ENCODE measurements around the gene PFDN2. TPM values are rescaled to one million over a fixed set of nuclear protein-coding genes. Genes with fewer than 3 reads are reported as not detected.

The PFDN2 gene
- total and polyA plus RNA-seq, 2 experiments from 2014 or later, result 45.6 to 352 TPM

GRCh38 chr1:161092621-161093028, 25.2 kb downstream of the PFDN2 start:
- no peaks in the 10 kb centered on the region for H3K36me3 Mint-ChIP-seq (ENCODE audit: low read depth)
- Histone ChIP-seq H4K20me1 (replicated peaks; ENCODE audit: insufficient read depth) (no peaks in the 10 kb centered on the region), H3K27ac (ENCODE audit: low read depth) (no peak overlapping the region), H3K36me3 (ENCODE audit: insufficient read depth) (no peaks in the 10 kb centered on the region), H3K79me2 (replicated peaks; ENCODE audit: insufficient read depth) (no peaks in the 10 kb centered on the region), H3K9me2 (ENCODE audit: insufficient read depth) (no peaks in the 10 kb centered on the region), H3K4me2 (no peak overlapping the region), H3K4me3 (no peak overlapping the region), H3K27me3 (ENCODE audit: insufficient read depth) (no peaks in the 10 kb centered on the region), H3K4me1 (ENCODE audit: insufficient read depth) (no peaks in the 10 kb centered on the region; the same call in 1 of the 2 replicates), H3F3A (replicated peaks; ENCODE audit: low read depth) (no peaks in the 10 kb centered on the region), H2AFZ (no peak overlapping the region)
- peaks cover 11% of the 10 kb centered on the region for H3K4me1 Mint-ChIP-seq
- H3K4me3 Mint-ChIP-seq, result no peak overlapping the region
- no peak for DNase-seq (ENCODE audit: low spot score)
- TF ChIP-seq, protein P1, sequence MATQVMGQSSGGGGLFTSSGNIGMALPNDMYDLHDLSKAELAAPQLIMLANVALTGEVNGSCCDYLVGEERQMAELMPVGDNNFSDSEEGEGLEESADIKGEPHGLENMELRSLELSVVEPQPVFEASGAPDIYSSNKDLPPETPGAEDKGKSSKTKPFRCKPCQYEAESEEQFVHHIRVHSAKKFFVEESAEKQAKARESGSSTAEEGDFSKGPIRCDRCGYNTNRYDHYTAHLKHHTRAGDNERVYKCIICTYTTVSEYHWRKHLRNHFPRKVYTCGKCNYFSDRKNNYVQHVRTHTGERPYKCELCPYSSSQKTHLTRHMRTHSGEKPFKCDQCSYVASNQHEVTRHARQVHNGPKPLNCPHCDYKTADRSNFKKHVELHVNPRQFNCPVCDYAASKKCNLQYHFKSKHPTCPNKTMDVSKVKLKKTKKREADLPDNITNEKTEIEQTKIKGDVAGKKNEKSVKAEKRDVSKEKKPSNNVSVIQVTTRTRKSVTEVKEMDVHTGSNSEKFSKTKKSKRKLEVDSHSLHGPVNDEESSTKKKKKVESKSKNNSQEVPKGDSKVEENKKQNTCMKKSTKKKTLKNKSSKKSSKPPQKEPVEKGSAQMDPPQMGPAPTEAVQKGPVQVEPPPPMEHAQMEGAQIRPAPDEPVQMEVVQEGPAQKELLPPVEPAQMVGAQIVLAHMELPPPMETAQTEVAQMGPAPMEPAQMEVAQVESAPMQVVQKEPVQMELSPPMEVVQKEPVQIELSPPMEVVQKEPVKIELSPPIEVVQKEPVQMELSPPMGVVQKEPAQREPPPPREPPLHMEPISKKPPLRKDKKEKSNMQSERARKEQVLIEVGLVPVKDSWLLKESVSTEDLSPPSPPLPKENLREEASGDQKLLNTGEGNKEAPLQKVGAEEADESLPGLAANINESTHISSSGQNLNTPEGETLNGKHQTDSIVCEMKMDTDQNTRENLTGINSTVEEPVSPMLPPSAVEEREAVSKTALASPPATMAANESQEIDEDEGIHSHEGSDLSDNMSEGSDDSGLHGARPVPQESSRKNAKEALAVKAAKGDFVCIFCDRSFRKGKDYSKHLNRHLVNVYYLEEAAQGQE (IDR thresholded peaks at IDR 0.05; ENCODE audit: unreplicated experiment), result no peak
- TF ChIP-seq ZNF114 (CRISPR knock-in tag; IDR thresholded peaks at IDR 0.05) (no peak), NANOG (IDR thresholded peaks at IDR 0.05; ENCODE audit: borderline replicate concordance) (no peak), STAT1 (IDR thresholded peaks at IDR 0.05; ENCODE audit: unreplicated experiment) (no peak), CREB1 (CRISPR knock-in tag; IDR thresholded peaks at IDR 0.05; ENCODE audit: low read depth) (no peak), ZNF462 (CRISPR knock-in tag; IDR thresholded peaks at IDR 0.05) (no peak), ZNF331 (CRISPR knock-in tag; IDR thresholded peaks at IDR 0.05; ENCODE audit: low read depth) (no peak), POLR2AphosphoS5 (IDR thresholded peaks at IDR 0.05; ENCODE audit: low read depth) (no peak), EZH2 (IDR thresholded peaks at IDR 0.05; ENCODE audit: low read depth, unreplicated experiment) (no peak), CTCF (conservative IDR thresholded peaks at IDR 0.05; ENCODE audit: low read depth in 2 of 2) (no peak), JUNB (IDR thresholded peaks at IDR 0.05; ENCODE audit: unreplicated experiment) (no peak), EZH2phosphoT487 (IDR thresholded peaks at IDR 0.05; ENCODE audit: unreplicated experiment) (no peak)
- TF ChIP-seq, protein P2, sequence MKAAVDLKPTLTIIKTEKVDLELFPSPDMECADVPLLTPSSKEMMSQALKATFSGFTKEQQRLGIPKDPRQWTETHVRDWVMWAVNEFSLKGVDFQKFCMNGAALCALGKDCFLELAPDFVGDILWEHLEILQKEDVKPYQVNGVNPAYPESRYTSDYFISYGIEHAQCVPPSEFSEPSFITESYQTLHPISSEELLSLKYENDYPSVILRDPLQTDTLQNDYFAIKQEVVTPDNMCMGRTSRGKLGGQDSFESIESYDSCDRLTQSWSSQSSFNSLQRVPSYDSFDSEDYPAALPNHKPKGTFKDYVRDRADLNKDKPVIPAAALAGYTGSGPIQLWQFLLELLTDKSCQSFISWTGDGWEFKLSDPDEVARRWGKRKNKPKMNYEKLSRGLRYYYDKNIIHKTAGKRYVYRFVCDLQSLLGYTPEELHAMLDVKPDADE (IDR thresholded peaks at IDR 0.05), result no peak
- peaks cover 2% of the 10 kb centered on the region; the same call in 1 of the 3 replicates for H3K9me3 Mint-ChIP-seq
- no peak overlapping the region for H3K27ac Mint-ChIP-seq
- ATAC-seq, result no peak
- peaks cover 7% of the 10 kb centered on the region for H3K27me3 Mint-ChIP-seq (ENCODE audit: insufficient read depth, low read depth, poor library complexity)
